ENCODE measurements around the gene PACSIN2. TPM values are rescaled to one million over a fixed set of nuclear protein-coding genes. Genes with fewer than 3 reads are reported as not detected.

The PACSIN2 gene
- total and polyA plus RNA-seq, 4 donors: 40.3 to 149 (median 84.0) TPM

DNA sequence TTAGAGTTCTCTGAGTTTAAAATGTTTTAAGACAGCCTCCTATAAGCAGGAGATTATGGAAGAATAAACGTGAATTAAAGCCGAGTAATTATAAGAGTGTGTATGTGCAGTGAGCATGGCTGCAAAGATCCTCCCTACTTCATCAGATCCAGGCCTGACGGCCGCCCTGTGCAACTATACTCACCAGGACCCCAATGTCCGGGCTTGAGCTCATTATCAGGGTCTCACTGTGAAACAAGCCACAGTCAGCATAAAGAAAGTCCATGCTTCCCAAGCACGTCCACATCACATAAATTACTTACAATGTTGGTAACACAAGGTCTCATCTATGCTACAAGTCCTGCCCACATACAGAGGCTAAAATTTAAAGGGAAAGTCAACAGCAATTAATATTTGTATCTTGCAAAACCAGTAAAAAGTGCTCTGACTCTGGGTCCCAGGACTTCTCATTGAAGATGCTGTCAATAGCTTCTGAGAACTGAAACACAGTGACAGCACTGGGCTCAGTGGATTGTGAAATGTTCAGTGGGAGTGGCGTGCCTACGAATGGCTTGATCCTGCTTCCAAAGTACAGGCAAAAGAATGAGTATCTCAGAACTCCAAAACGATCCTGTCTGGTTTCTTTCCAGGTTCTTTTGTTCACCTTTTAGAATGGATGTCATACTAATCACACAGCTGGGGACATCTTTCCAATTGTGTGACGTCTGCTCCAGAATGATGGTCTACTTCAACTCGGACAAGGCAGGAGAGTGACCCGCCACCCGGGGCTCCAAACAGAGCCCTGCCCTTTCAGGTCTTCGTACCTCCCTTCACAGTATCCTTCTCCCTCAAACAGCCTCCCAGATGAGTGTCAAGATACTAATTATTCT lies 85.7 kb downstream of the PACSIN2 start:
- Histone ChIP-seq H3K9me3 (ENCODE audit: control insufficient read depth in 4 of 4, insufficient read depth in 3 of 4, low read length in 3 of 4) (no peaks in the 10 kb centered on the region), H3K4me3 (no peak overlapping the region), H3K36me3 (ENCODE audit: control insufficient read depth in 4 of 4, insufficient read depth in 4 of 4, low read length in 4 of 4) (no peaks in the 10 kb centered on the region), H3K27ac (ENCODE audit: low read depth in 1 of 2, low read length in 1 of 2) (peak overlapping the region; percentile 21 to 80), H3K4me1 (ENCODE audit: control insufficient read depth in 5 of 5, insufficient read depth in 5 of 5, low read length in 5 of 5) (peaks cover 5 to 43% (median 28%) of the 10 kb centered on the region in 5 donors), H3K27me3 (ENCODE audit: control insufficient read depth in 3 of 3, insufficient read depth in 3 of 3, low read length in 2 of 3) (no peaks in the 10 kb centered on the region), H3K9ac (ENCODE audit: insufficient read depth in 1 of 2, low read length in 2 of 2) (no peak overlapping the region)
- TF ChIP-seq, protein P1, sequence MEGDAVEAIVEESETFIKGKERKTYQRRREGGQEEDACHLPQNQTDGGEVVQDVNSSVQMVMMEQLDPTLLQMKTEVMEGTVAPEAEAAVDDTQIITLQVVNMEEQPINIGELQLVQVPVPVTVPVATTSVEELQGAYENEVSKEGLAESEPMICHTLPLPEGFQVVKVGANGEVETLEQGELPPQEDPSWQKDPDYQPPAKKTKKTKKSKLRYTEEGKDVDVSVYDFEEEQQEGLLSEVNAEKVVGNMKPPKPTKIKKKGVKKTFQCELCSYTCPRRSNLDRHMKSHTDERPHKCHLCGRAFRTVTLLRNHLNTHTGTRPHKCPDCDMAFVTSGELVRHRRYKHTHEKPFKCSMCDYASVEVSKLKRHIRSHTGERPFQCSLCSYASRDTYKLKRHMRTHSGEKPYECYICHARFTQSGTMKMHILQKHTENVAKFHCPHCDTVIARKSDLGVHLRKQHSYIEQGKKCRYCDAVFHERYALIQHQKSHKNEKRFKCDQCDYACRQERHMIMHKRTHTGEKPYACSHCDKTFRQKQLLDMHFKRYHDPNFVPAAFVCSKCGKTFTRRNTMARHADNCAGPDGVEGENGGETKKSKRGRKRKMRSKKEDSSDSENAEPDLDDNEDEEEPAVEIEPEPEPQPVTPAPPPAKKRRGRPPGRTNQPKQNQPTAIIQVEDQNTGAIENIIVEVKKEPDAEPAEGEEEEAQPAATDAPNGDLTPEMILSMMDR (IDR thresholded peaks at IDR 0.05; ENCODE audit: control extremely low read depth, extremely low read depth): no peak
- no peak for ATAC-seq (ENCODE audit: insufficient read depth, low FRiP score)
- no peak for DNase-seq
- WGBS, 2 donors: 71 to 74% methylated on average over 14 of the region's 14 CpGs

DNA sequence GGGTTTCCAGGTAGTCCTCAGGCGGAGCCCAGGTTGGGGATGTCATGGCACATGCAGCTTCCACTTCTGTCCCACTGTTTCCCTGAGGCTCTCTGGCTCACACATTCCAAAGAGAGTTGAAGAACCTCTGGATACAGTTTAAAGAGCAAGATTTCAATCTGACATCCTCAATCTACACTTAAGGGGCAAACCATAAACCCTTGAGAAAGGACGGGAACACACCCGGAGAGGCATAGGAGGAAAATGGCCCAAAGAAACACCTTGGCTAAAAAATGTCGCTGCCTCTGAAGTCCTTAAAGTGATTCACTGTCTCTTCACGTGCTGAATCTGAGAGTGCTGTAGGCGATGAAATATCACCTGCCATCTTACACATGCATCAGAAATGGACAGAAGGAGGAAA lies 87.0 kb downstream of the PACSIN2 start:
- TF ChIP-seq, protein P1 (IDR thresholded peaks at IDR 0.05; ENCODE audit: control extremely low read depth, extremely low read depth): no peak
- Histone ChIP-seq H3K36me3 (ENCODE audit: control insufficient read depth in 4 of 4, insufficient read depth in 4 of 4, low read length in 4 of 4) (no peaks in the 10 kb centered on the region), H3K9me3 (ENCODE audit: control insufficient read depth in 4 of 4, insufficient read depth in 3 of 4, low read length in 3 of 4) (no peaks in the 10 kb centered on the region), H3K4me3 (no peak overlapping the region), H3K9ac (ENCODE audit: insufficient read depth in 1 of 2, low read length in 2 of 2) (no peak overlapping the region), H3K27ac (ENCODE audit: low read depth in 1 of 2, low read length in 1 of 2) (no peak overlapping the region), H3K4me1 (ENCODE audit: control insufficient read depth in 5 of 5, insufficient read depth in 5 of 5, low read length in 5 of 5) (peaks cover 0 to 37% (median 22%) of the 10 kb centered on the region in 5 donors), H3K27me3 (ENCODE audit: control insufficient read depth in 3 of 3, insufficient read depth in 3 of 3, low read length in 2 of 3) (no peaks in the 10 kb centered on the region)
- 80 to 90% methylated on average over 6 of the region's 6 CpGs for WGBS, 2 donors
- no peak for ATAC-seq (ENCODE audit: insufficient read depth, low FRiP score)
- DNase-seq: no peak

DNA sequence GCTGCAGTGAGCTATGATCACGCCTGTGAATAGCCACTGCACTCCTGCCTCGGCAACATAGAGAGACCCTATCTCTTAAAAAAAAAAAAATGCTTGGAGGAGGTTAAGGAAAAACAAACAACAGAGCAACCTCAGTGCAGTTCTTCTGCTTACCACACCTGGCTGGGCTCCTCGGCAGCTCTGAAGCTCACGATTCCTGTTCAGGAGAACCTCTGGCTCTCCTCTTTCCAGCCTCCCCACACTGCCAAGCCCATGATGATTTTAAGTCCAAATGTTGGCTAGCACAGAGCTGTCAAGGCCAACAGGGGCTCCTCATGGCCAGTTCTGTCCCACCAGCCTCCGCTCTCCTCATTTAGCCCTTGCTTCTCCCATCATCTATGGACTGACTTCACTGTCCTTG lies 88.2 kb downstream of the PACSIN2 start:
- peaks cover 0 to 37% (median 13%) of the 10 kb centered on the region in 5 donors for H3K4me1 ChIP-seq (ENCODE audit: control insufficient read depth in 5 of 5, insufficient read depth in 5 of 5, low read length in 5 of 5)
- no peaks in the 10 kb centered on the region for H3K9me3 ChIP-seq (ENCODE audit: control insufficient read depth in 4 of 4, insufficient read depth in 3 of 4, low read length in 3 of 4)
- ATAC-seq (ENCODE audit: insufficient read depth, low FRiP score) (no peak), DNase-seq (no peak)
- TF ChIP-seq, protein P1 (IDR thresholded peaks at IDR 0.05; ENCODE audit: control extremely low read depth, extremely low read depth): no peak
- WGBS, 2 donors: 84 to 90% methylated on average over 5 of the region's 5 CpGs
- H3K27ac ChIP-seq (ENCODE audit: low read depth in 1 of 2, low read length in 1 of 2): peak overlapping the region in 1 of 2 donors; percentile 52
- no peaks in the 10 kb centered on the region for H3K27me3 ChIP-seq (ENCODE audit: control insufficient read depth in 3 of 3, insufficient read depth in 3 of 3, low read length in 2 of 3)
- no peaks in the 10 kb centered on the region for H3K36me3 ChIP-seq (ENCODE audit: control insufficient read depth in 4 of 4, insufficient read depth in 4 of 4, low read length in 4 of 4)
- H3K4me3 ChIP-seq: no peak overlapping the region
- no peak overlapping the region for H3K9ac ChIP-seq (ENCODE audit: insufficient read depth in 1 of 2, low read length in 2 of 2)
